PC-3 (cell line): ENCODE measurements around the gene DNAAF1. TPM values are rescaled to one million over a fixed set of nuclear protein-coding genes. Genes with fewer than 3 reads are reported as not detected.
A peak's percentile ranks its signal among the peaks of the same experiment; 100 is the strongest.

ENCODE experiments used
- ATAC-seq: fragments of 200-7000 bp; cut with Tn5 transposase; 2 replicates; pipeline ENCODE4 v1.9.1; 2020; ENCODE audit warnings: mild to moderate bottlenecking, moderate library complexity
- BruUV-seq: library from RNA; stranded (reverse); fragments of 400-500 nt; replicated peaks from 2 replicates; lab custom pipeline; 2021; lab: Mats Ljungman, UMichigan
- CTCF ChIA-PET: fragments of 300-600 bp; sonication (Branson Sonifier 250); formaldehyde crosslinking; loops from one replicate; lab custom pipeline; 2022; ENCODE audit warnings: antibody characterized with exemption; lab: Charles Lee
- POLR2A ChIA-PET: fragments of 300-600 bp; sonication (Branson Sonifier 250); formaldehyde crosslinking; loops from one replicate; lab custom pipeline; 2022; ENCODE audit warnings: antibody characterized with exemption; ENCODE audit not compliant: unreplicated experiment; lab: Charles Lee
- DNase-seq: peaks from one replicate; pipeline ENCODE4 v3.0.0-alpha.2; 2015
- H2AFZ ChIP-seq: fragments of 300-600 bp; sonication (generic); 2 replicates; pipeline ENCODE4 v1.6.0; 2016; ENCODE audit warnings: antibody characterized with exemption, low read length
- H3F3A ChIP-seq: fragments of 300-600 bp; sonication (generic); one replicate; pipeline ENCODE4 v1.6.0; 2017; ENCODE audit warnings: antibody characterized with exemption, low read length, control low read depth, mild to moderate bottlenecking; ENCODE audit not compliant: unreplicated experiment
- H3K27ac ChIP-seq: fragments of 300-600 bp; sonication (generic); 2 replicates; pipeline ENCODE4 v1.5.1; 2016; ENCODE audit warnings: mild to moderate bottlenecking, low read length
- H3K27me3 ChIP-seq: fragments of 300-600 bp; sonication (generic); 2 replicates; pipeline ENCODE4 v1.6.1; 2016; ENCODE audit warnings: low read length, mixed read lengths
- H3K36me3 ChIP-seq: fragments of 300-600 bp; sonication (generic); 2 replicates; pipeline ENCODE4 v1.6.1; 2016; ENCODE audit warnings: low read depth, mixed run types, low read length, mixed read lengths
- H3K4me1 ChIP-seq: fragments of 300-600 bp; sonication (generic); 2 replicates; pipeline ENCODE4 v1.5.1; 2016; ENCODE audit warnings: low read length; ENCODE audit not compliant: insufficient read depth
- H3K4me2 ChIP-seq: fragments of 300-600 bp; sonication (generic); 2 replicates; pipeline ENCODE4 v1.6.0; 2016; ENCODE audit warnings: low read length
- H3K4me3 ChIP-seq: fragments of 300-600 bp; sonication (generic); 2 replicates; pipeline ENCODE4 v1.5.1; 2016; ENCODE audit warnings: mild to moderate bottlenecking, low read length, mixed read lengths
- H3K79me2 ChIP-seq: fragments of 300-600 bp; sonication (generic); 2 replicates; pipeline ENCODE4 v1.6.1; 2017; ENCODE audit warnings: low read length, mixed read lengths
- H3K9ac ChIP-seq: fragments of 300-600 bp; sonication (generic); 2 replicates; pipeline ENCODE4 v1.6.0; 2016; ENCODE audit warnings: mild to moderate bottlenecking, low read length
- H3K9me2 ChIP-seq: fragments of 300-600 bp; sonication (generic); replicated peaks from 2 replicates; pipeline ENCODE4 v1.6.1; 2016; ENCODE audit warnings: mixed run types, low read length, mixed read lengths
- H3K9me3 ChIP-seq: fragments of 300-600 bp; sonication (generic); 2 replicates; pipeline ENCODE4 v1.6.1; 2016; ENCODE audit warnings: low read length, mixed read lengths
- H4K20me1 ChIP-seq: fragments of 300-600 bp; sonication (generic); 2 replicates; pipeline ENCODE4 v1.6.1; 2016; ENCODE audit warnings: low read length, mixed read lengths
- EZH2 ChIP-seq: fragments of 300-600 bp; sonication (generic); IDR thresholded peaks from one replicate; pipeline ENCODE4 v1.6.1; 2017; ENCODE audit warnings: antibody characterized with exemption, mild to moderate bottlenecking, low read length; ENCODE audit not compliant: unreplicated experiment
- EZH2phosphoT487 ChIP-seq: fragments of 300-600 bp; sonication (generic); IDR thresholded peaks from 2 replicates; pipeline ENCODE4 v1.6.1; 2018; ENCODE audit warnings: mild to moderate bottlenecking, antibody characterized with exemption, low read length, borderline replicate concordance
- intact Hi-C: fragments of 100-400 bp; cut with micrococcal nuclease; formaldehyde crosslinking; loops from 2 replicates; pipeline ENCODE4 v1.9.0; 2023
- total RNA-seq: library from RNA; depleted of rRNA; stranded (reverse); fragments of >200 nt; gene quantifications from 2 replicates; pipeline ENCODE4 v1.2.3, GENCODE V29; 2014
- TF ChIP-seq, protein P1 (sequence below): fragments of 300-600 bp; sonication (generic); conservative IDR thresholded peaks from 2 replicates; pipeline ENCODE4 v1.5.1; 2017; ENCODE audit warnings: antibody characterized with exemption, low read depth, mild to moderate bottlenecking, low read length

Gene DNAAF1
- total RNA-seq, 1 experiment from 2014 or later, result not detected

DNA sequence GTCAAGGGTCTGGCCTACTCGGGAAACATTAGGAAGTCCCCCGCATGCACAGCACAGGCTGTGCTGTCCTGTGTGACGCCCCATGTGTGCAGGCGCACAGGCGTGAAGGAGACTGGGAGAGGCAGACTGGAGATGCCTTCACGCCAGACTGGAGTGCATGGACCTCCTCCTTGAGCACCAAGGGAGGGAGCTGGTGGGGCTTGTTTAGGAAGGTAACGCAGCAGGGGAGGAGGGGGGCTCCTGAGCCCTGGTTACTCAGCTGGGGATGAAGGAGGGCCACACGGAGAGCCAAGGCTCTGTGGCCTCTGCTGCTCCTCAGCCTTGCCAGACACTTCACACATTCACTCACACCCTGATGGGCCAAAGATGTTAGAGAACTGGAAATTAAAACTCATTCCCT, 7.8 kb upstream of the DNAAF1 start:
- Histone ChIP-seq H3K4me1 (peaks cover 8% of the 10 kb centered on the region), H4K20me1 (no peaks in the 10 kb centered on the region), H2AFZ (no peak overlapping the region), H3K4me2 (no peak overlapping the region), H3K79me2 (peaks cover 9% of the 10 kb centered on the region), H3K9me3 (no peaks in the 10 kb centered on the region), H3K9me2 (no peaks in the 10 kb centered on the region), H3K9ac (no peak overlapping the region), H3K36me3 (no peaks in the 10 kb centered on the region), H3F3A (no peaks in the 10 kb centered on the region), H3K4me3 (no peak overlapping the region), H3K27ac (no peak overlapping the region), H3K27me3 (no peaks in the 10 kb centered on the region)
- POLR2A ChIA-PET, result no interaction called here
- BruUV-seq, result no TSS peak
- ATAC-seq (no peak), DNase-seq (no peak)
- intact Hi-C loops, result no loop called here
- TF ChIP-seq, protein P1, sequence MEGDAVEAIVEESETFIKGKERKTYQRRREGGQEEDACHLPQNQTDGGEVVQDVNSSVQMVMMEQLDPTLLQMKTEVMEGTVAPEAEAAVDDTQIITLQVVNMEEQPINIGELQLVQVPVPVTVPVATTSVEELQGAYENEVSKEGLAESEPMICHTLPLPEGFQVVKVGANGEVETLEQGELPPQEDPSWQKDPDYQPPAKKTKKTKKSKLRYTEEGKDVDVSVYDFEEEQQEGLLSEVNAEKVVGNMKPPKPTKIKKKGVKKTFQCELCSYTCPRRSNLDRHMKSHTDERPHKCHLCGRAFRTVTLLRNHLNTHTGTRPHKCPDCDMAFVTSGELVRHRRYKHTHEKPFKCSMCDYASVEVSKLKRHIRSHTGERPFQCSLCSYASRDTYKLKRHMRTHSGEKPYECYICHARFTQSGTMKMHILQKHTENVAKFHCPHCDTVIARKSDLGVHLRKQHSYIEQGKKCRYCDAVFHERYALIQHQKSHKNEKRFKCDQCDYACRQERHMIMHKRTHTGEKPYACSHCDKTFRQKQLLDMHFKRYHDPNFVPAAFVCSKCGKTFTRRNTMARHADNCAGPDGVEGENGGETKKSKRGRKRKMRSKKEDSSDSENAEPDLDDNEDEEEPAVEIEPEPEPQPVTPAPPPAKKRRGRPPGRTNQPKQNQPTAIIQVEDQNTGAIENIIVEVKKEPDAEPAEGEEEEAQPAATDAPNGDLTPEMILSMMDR, result no peak
- no peak for TF ChIP-seq EZH2
- no peak for TF ChIP-seq EZH2phosphoT487
- CTCF ChIA-PET, result no interaction called here

DNA sequence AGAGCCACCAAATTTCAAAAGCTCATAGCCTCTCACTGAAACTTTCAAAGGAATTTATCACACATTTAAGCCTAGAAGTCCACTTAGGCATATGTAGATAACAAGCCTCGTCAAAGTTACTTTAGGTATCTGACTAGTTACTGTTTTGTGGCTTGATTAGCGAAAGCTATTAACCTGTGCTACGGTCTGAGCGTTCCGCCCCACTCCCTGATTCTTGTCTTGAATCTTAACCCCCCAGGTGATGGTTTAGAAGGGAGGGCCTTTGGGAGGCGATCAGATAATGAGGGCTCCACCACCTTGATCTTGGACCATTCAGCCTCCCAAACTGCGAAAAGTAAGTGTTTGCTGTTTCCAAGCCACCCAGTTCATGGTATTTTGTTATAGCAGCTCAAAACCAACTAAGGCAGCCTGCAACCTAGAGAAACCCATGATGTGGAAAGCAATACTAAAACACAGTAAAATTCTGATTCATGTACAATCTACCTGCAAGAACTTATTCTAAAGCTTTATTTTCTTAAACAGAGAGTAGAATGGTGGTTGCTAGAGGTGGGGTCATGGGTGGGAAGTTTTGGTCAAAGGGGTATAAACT, 7.2 kb upstream of the DNAAF1 start:
- Histone ChIP-seq H3K9me3 (no peaks in the 10 kb centered on the region), H3K4me3 (no peak overlapping the region), H3K79me2 (peaks cover 14% of the 10 kb centered on the region), H3K27ac (no peak overlapping the region), H3K4me1 (peaks cover 8% of the 10 kb centered on the region), H3F3A (no peaks in the 10 kb centered on the region), H3K9me2 (no peaks in the 10 kb centered on the region), H3K36me3 (no peaks in the 10 kb centered on the region), H4K20me1 (no peaks in the 10 kb centered on the region), H2AFZ (no peak overlapping the region), H3K27me3 (no peaks in the 10 kb centered on the region), H3K4me2 (no peak overlapping the region), H3K9ac (no peak overlapping the region)
- intact Hi-C loops, result no loop called here
- POLR2A ChIA-PET, result no interaction called here
- ATAC-seq, result no peak
- BruUV-seq, result no TSS peak
- TF ChIP-seq EZH2, result no peak
- no peak for TF ChIP-seq EZH2phosphoT487
- TF ChIP-seq, protein P1, result no peak
- DNase-seq, result no peak
- CTCF ChIA-PET, result no interaction called here

DNA sequence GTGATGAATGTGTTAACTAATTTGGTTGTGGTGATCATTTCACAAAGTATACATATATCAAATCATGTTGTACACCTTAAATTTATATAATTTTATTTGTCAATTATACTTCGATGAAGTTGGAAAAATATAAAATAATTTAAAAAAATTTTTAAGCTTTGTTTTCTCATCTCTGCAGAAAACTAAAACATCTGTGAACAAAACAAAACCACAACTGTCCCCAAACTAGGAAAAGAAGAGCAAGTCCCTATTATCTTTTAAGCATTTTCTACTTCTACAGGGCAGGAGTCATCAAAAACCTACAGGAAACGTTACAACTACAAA, 6.6 kb upstream of the DNAAF1 start:
- Histone ChIP-seq H3K27ac (no peak overlapping the region), H3K36me3 (no peaks in the 10 kb centered on the region), H3K9ac (no peak overlapping the region), H3K4me1 (peaks cover 8% of the 10 kb centered on the region), H3F3A (no peaks in the 10 kb centered on the region), H2AFZ (no peak overlapping the region), H3K4me3 (no peak overlapping the region), H3K27me3 (no peaks in the 10 kb centered on the region), H3K4me2 (0 out of 2 replicates have a peak overlapping the region, but pooled peaks have one; percentile 22), H3K79me2 (peaks cover 20% of the 10 kb centered on the region), H3K9me3 (no peaks in the 10 kb centered on the region), H4K20me1 (no peaks in the 10 kb centered on the region), H3K9me2 (no peaks in the 10 kb centered on the region)
- no peak for TF ChIP-seq EZH2
- no peak for TF ChIP-seq EZH2phosphoT487
- TF ChIP-seq, protein P1, result no peak
- no peak for ATAC-seq
- intact Hi-C loops, result no loop called here
- ChIA-PET POLR2A (no interaction called here), CTCF (no interaction called here)
- no TSS peak for BruUV-seq
- no peak for DNase-seq
